VCaP (cell line): ENCODE data around the gene DUSP18.

Source experiments
- H3K27ac ChIP-seq: fragments of 450-650 bp; 2 replicates; pipeline ENCODE4 v1.5.1; 2017
- CTCF ChIP-seq: fragments of 450-650 bp; conservative IDR thresholded peaks from 2 replicates; pipeline ENCODE4 v1.5.1; 2017; ENCODE audit warnings: mild to moderate bottlenecking, moderate library complexity

DUSP18 gene

GRCh38 chr22:30647536-30647935 is 20.1 kb downstream of the DUSP18 start:
- H3K27ac ChIP-seq, result no peak overlapping the region
- TF ChIP-seq CTCF, result no peak

DNA sequence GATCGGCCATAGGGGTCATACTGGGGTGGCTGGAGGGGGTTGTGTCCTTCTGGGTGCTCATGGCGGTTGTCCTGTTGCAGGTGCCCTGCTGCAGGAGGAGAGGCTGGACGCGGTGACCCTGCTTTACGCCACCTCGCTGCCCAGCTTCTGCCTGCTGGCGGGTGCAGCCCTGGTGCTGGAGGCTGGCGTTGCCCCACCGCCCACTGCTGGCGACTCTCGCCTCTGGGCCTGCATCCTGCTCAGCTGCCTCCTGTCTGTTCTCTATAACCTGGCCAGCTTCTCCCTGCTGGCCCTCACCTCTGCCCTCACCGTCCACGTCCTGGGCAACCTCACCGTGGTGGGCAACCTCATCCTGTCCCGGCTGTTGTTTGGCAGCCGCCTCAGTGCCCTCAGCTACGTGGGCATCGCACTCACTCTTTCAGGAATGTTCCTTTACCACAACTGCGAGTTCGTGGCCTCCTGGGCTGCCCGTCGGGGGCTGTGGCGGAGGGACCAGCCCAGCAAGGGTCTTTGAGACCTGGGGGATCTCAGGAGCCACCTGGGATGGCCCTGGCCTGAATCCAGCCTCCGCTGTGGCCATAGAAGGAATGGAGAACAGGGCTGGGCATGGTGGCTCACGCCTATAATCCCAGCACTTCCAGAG is 21.0 kb downstream of the DUSP18 start:
- H3K27ac ChIP-seq, result no peak overlapping the region
- TF ChIP-seq CTCF, result no peak

DNA sequence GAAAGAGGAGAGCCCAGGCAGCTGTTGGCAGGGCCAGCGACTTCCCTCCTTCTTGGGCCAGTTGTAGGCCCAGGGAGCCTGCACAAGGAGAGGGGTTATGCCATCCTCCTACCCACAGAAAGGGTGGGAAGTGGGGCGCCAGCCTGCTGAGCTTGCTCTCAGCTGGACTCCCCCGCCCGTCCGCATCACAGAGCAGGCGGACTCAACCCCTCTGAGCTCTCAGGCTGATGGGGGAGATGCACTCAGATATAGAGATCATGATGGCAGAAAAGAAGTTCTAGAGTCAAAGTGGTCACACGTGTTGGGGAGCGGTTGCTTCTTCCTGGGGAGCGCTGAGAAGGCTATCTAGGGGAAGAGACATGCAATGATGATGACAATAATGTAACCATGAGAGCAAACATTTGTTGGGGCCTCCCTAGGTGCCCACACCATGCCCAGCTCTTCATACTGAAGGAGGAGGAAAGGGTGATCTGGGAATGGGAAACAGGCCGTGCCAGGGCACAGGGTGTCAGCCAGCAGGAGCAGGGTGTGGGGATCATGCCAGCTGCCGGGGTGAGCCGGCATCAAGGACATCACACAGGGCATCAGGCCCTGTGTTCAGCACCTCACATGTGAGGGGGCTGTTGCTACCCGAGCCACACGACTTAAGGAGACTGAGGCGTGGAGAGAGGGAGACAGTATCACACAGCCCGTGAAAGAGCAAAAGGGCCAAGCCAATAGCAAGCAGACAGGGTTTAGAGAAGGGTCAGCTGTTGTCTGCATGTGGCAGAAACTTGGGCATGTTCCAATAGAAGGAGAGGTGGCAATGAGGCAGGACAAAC is 24.4 kb downstream of the DUSP18 start:
- no peak overlapping the region for H3K27ac ChIP-seq
- TF ChIP-seq CTCF, result no peak

GRCh38 chr22:30640839-30641430 is 26.7 kb downstream of the DUSP18 start:
- no peak for TF ChIP-seq CTCF
- no peak overlapping the region for H3K27ac ChIP-seq

GRCh38 chr22:30640361-30640760 is 27.3 kb downstream of the DUSP18 start:
- no peak overlapping the region for H3K27ac ChIP-seq
- TF ChIP-seq CTCF, result no peak

DNA sequence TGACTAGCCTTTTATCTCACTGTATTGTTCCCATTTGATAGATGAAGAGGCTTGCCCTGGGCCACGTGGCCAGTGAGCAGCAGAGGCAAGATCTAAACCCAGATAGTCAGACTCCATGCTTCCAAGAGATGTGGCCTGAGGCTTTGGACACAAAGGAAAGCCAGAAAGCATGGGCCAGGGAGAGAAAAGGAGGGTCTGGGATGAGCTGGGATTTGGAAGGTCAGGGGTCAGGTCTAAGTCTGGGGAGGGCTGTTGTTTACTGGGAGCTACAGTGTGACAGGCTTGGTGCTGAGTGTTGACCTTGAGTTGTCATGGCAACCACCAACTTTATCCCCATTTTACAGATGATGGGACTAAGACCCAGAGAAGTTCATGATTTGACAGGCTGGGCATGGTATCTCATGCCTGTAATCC is 30.0 kb downstream of the DUSP18 start:
- no peak overlapping the region for H3K27ac ChIP-seq
- TF ChIP-seq CTCF, result no peak
